WERI-Rb-1 (cell line): ENCODE data around the gene PPA2.

ENCODE experiments used
- DNase-seq: peaks from one replicate; pipeline ENCODE4 v3.0.0-alpha.2; 2020
- H3K27ac ChIP-seq: fragments of 250-450 bp; sonication (Bioruptor Pico); 2 replicates; pipeline ENCODE4 v1.5.1; 2020; ENCODE audit warnings: mild to moderate bottlenecking, moderate library complexity
- H3K27me3 ChIP-seq: fragments of 250-450 bp; sonication (Bioruptor Pico); 2 replicates; pipeline ENCODE4 v1.5.1; 2021; ENCODE audit warnings: mild to moderate bottlenecking, low read depth, moderate library complexity; ENCODE audit not compliant: insufficient read depth, severe bottlenecking
- H3K36me3 ChIP-seq: fragments of 250-450 bp; sonication (Bioruptor Pico); 2 replicates; pipeline ENCODE4 v1.5.1; 2020; ENCODE audit warnings: mild to moderate bottlenecking, moderate library complexity
- H3K4me3 ChIP-seq: 2 replicates; pipeline ENCODE4 v1.5.1; 2011; ENCODE audit warnings: low read depth, mild to moderate bottlenecking, control low read depth, low read length
- H3K9me3 ChIP-seq: fragments of 250-450 bp; sonication (Bioruptor Pico); 2 replicates; pipeline ENCODE4 v1.5.1; 2021; ENCODE audit warnings: mild to moderate bottlenecking, moderate library complexity; ENCODE audit not compliant: severe bottlenecking
- TF ChIP-seq, protein P1 (sequence below): IDR thresholded peaks from 2 replicates; pipeline ENCODE4 v1.5.1; 2011; ENCODE audit warnings: low read depth, mild to moderate bottlenecking, control low read depth, inconsistent platforms, low read length

Gene PPA2

GRCh38 chr4:105386012-105386411, 87.8 kb downstream of the PPA2 start:
- no peak overlapping the region for H3K27ac ChIP-seq
- TF ChIP-seq, protein P1, sequence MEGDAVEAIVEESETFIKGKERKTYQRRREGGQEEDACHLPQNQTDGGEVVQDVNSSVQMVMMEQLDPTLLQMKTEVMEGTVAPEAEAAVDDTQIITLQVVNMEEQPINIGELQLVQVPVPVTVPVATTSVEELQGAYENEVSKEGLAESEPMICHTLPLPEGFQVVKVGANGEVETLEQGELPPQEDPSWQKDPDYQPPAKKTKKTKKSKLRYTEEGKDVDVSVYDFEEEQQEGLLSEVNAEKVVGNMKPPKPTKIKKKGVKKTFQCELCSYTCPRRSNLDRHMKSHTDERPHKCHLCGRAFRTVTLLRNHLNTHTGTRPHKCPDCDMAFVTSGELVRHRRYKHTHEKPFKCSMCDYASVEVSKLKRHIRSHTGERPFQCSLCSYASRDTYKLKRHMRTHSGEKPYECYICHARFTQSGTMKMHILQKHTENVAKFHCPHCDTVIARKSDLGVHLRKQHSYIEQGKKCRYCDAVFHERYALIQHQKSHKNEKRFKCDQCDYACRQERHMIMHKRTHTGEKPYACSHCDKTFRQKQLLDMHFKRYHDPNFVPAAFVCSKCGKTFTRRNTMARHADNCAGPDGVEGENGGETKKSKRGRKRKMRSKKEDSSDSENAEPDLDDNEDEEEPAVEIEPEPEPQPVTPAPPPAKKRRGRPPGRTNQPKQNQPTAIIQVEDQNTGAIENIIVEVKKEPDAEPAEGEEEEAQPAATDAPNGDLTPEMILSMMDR = no peak
- no peaks in the 10 kb centered on the region for H3K9me3 ChIP-seq
- no peak for DNase-seq
- H3K27me3 ChIP-seq = no peaks in the 10 kb centered on the region
- H3K36me3 ChIP-seq = no peaks in the 10 kb centered on the region
- no peak overlapping the region for H3K4me3 ChIP-seq

DNA sequence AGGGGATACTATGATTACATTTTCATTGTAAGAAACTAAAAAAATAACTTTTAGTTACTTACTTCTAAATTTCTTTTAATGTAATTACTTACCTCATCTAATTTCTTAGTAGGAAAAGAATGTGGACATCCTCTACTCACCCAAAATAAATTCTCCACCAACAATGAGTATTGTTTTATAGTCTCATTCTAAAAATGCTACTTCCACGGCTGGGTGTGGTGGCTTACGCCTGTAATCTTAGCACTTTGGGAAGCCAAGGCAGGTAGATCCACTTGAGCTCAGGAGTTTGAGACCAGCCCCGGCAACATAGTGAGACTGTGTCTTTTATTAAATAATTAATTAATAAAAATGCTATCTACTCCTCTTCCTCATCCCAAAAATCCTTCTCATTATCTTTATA, 99.8 kb downstream of the PPA2 start:
- no peak overlapping the region for H3K4me3 ChIP-seq
- no peak overlapping the region for H3K27ac ChIP-seq
- H3K27me3 ChIP-seq = no peaks in the 10 kb centered on the region
- H3K36me3 ChIP-seq = peaks cover 2% of the 10 kb centered on the region; the same call in 1 of the 2 replicates
- DNase-seq = no peak
- no peaks in the 10 kb centered on the region for H3K9me3 ChIP-seq
- TF ChIP-seq, protein P1 = no peak

DNA sequence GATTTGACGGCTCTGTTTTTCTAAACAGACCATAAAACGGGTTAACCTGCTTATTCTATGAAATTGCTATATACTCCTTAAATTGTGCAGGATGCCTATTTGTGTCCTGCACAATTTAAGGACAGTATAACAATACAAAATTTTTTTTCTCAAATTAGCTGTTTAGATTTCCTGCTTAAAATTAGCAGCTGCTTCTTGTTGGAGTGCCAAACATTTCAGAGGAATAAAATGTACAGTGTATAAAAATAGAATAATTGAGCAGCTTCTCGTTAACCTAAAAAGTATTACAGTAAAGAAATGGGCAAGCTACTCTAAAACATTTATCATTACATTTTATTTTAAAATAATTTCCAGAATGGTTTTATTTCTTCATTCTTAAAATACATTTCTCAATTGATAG, 100.5 kb downstream of the PPA2 start:
- Histone ChIP-seq H3K27me3 (no peaks in the 10 kb centered on the region), H3K36me3 (peaks cover 2% of the 10 kb centered on the region; the same call in 1 of the 2 replicates)

DNA sequence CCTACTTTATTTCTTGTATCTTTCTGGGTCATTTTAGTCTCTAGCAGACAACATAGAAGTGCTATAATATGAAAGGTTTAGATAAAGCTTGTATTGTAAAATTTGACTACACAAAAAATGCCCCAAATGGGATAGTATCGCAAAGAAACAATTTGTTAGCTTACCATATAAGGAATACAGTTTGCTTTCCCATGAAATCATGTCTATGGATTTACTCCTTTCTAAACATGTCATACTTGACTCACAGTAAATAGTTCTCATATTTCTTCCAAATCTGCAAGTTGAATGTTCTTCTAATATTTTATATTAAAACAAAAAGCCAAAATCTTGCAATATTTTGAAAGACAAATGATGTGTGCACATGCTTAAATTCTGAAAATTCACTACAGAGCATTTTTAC, 103.9 kb downstream of the PPA2 start:
- Histone ChIP-seq H3K36me3 (peaks cover 2% of the 10 kb centered on the region; the same call in 1 of the 2 replicates), H3K4me3 (no peak overlapping the region), H3K27ac (no peak overlapping the region), H3K9me3 (peaks cover 3% of the 10 kb centered on the region), H3K27me3 (no peaks in the 10 kb centered on the region)
- no peak for DNase-seq
- TF ChIP-seq, protein P1 = no peak

More for the DNA sequence above, 100.5 kb downstream of the PPA2 start:
- Histone ChIP-seq H3K27ac (no peak overlapping the region), H3K4me3 (no peak overlapping the region), H3K9me3 (no peaks in the 10 kb centered on the region)
- TF ChIP-seq, protein P1 = no peak
- no peak for DNase-seq

- TF ChIP-seq, protein P1 = no peak
- no peak overlapping the region for H3K4me3 ChIP-seq
- H3K9me3 ChIP-seq = peaks cover 7% of the 10 kb centered on the region
- H3K27me3 ChIP-seq = no peaks in the 10 kb centered on the region
- DNase-seq = no peak
- H3K27ac ChIP-seq = no peak overlapping the region
- no peaks in the 10 kb centered on the region for H3K36me3 ChIP-seq
Measured at GRCh38 chr4:105361053-105361452, 112.8 kb downstream of the PPA2 start.

- H3K27ac ChIP-seq = no peak overlapping the region
- TF ChIP-seq, protein P1 = no peak
- H3K4me3 ChIP-seq = no peak overlapping the region
- no peaks in the 10 kb centered on the region for H3K9me3 ChIP-seq
- DNase-seq = no peak
- H3K36me3 ChIP-seq = no peaks in the 10 kb centered on the region
- no peaks in the 10 kb centered on the region for H3K27me3 ChIP-seq
Measured at GRCh38 chr4:105357258-105357980, 116.4 kb downstream of the PPA2 start.
